ENCODE data around the gene PTPRN2.
"Not testable (repeated sequence)": the region's sequence is repeated elsewhere in the genome, so short reads cannot be mapped to it uniquely, and the experiment has no call there.

PTPRN2 gene

GRCh38 chr7:158587162-158588084 lies at the start of gene PTPRN2:
Gene PTPRN2, minus strand, starts transcription at chr7:158587823.
- Histone ChIP-seq H3K27me3 (ENCODE audit: control insufficient read depth, insufficient read depth, low read length) (peaks cover 87% of the 10 kb centered on the region), H3K9ac (ENCODE audit: low read length) (no peak within 1 kb of the TSS), H3K4me1 (ENCODE audit: control insufficient read depth, insufficient read depth, low read length) (peaks cover 7% of the 10 kb centered on the region; the same call in 1 of the 2 replicates), H3K27ac (ENCODE audit: low read depth, low read length) (no peak within 1 kb of the TSS), H3K9me3 (ENCODE audit: control insufficient read depth, insufficient read depth, low read depth, low read length) (no peaks in the 10 kb centered on the region; the same call in none of the 2 replicates), H3K36me3 (ENCODE audit: control insufficient read depth, insufficient read depth, low read length) (no peaks in the 10 kb centered on the region), H3K4me3 (ENCODE audit: low read depth, low read length) (peak within 1 kb of the TSS; percentile 52)

GRCh38 chr7:158633055-158633956 lies 45.7 kb upstream of the PTPRN2 start:
- no peaks in the 10 kb centered on the region for H3K9me3 ChIP-seq (ENCODE audit: control insufficient read depth, insufficient read depth, low read depth, low read length)
- H3K27me3 ChIP-seq (ENCODE audit: control insufficient read depth, insufficient read depth, low read length): no peaks in the 10 kb centered on the region
- no peak overlapping the region for H3K9ac ChIP-seq (ENCODE audit: low read length)
- H3K4me3 ChIP-seq (ENCODE audit: low read depth, low read length): no peak overlapping the region
- no peak overlapping the region for H3K27ac ChIP-seq (ENCODE audit: low read depth, low read length)
- no peaks in the 10 kb centered on the region for H3K4me1 ChIP-seq (ENCODE audit: control insufficient read depth, insufficient read depth, low read length)
- H3K36me3 ChIP-seq (ENCODE audit: control insufficient read depth, insufficient read depth, low read length): peaks cover 57% of the 10 kb centered on the region

- no peaks in the 10 kb centered on the region for H3K4me1 ChIP-seq (ENCODE audit: control insufficient read depth, insufficient read depth, low read length)
- H3K27ac ChIP-seq (ENCODE audit: low read depth, low read length): no peak overlapping the region
- H3K9me3 ChIP-seq (ENCODE audit: control insufficient read depth, insufficient read depth, low read depth, low read length): no peaks in the 10 kb centered on the region
- H3K4me3 ChIP-seq (ENCODE audit: low read depth, low read length): no peak overlapping the region
- H3K27me3 ChIP-seq (ENCODE audit: control insufficient read depth, insufficient read depth, low read length): no peaks in the 10 kb centered on the region
- H3K9ac ChIP-seq (ENCODE audit: low read length): no peak overlapping the region
- peaks cover 59% of the 10 kb centered on the region for H3K36me3 ChIP-seq (ENCODE audit: control insufficient read depth, insufficient read depth, low read length)
Observed at GRCh38 chr7:158631574-158632195, 44.1 kb upstream of the PTPRN2 start.

GRCh38 chr7:158626289-158626688 lies 38.7 kb upstream of the PTPRN2 start:
- not testable (repeated sequence) for H3K4me1 ChIP-seq (ENCODE audit: control insufficient read depth, insufficient read depth, low read length); H3K9me3 ChIP-seq (ENCODE audit: control insufficient read depth, insufficient read depth, low read depth, low read length); H3K27me3 ChIP-seq (ENCODE audit: control insufficient read depth, insufficient read depth, low read length); H3K27ac ChIP-seq (ENCODE audit: low read depth, low read length); H3K9ac ChIP-seq (ENCODE audit: low read length); H3K4me3 ChIP-seq (ENCODE audit: low read depth, low read length)
- H3K36me3 ChIP-seq (ENCODE audit: control insufficient read depth, insufficient read depth, low read length): peaks cover 52% of the 10 kb centered on the region

GRCh38 chr7:158623241-158623640 lies 35.6 kb upstream of the PTPRN2 start:
- Histone ChIP-seq H3K36me3 (ENCODE audit: control insufficient read depth, insufficient read depth, low read length) (peaks cover 31% of the 10 kb centered on the region), H3K27me3 (ENCODE audit: control insufficient read depth, insufficient read depth, low read length) (no peaks in the 10 kb centered on the region), H3K27ac (ENCODE audit: low read depth, low read length) (no peak overlapping the region), H3K9me3 (ENCODE audit: control insufficient read depth, insufficient read depth, low read depth, low read length) (no peaks in the 10 kb centered on the region), H3K9ac (ENCODE audit: low read length) (no peak overlapping the region), H3K4me1 (ENCODE audit: control insufficient read depth, insufficient read depth, low read length) (peaks cover 3% of the 10 kb centered on the region; the same call in 1 of the 2 replicates), H3K4me3 (ENCODE audit: low read depth, low read length) (no peak overlapping the region)

- Histone ChIP-seq H3K4me3 (ENCODE audit: low read depth, low read length) (no peak overlapping the region), H3K9me3 (ENCODE audit: control insufficient read depth, insufficient read depth, low read depth, low read length) (no peaks in the 10 kb centered on the region), H3K27ac (ENCODE audit: low read depth, low read length) (no peak overlapping the region), H3K9ac (ENCODE audit: low read length) (no peak overlapping the region), H3K27me3 (ENCODE audit: control insufficient read depth, insufficient read depth, low read length) (no peaks in the 10 kb centered on the region), H3K4me1 (ENCODE audit: control insufficient read depth, insufficient read depth, low read length) (peaks cover 26% of the 10 kb centered on the region), H3K36me3 (ENCODE audit: control insufficient read depth, insufficient read depth, low read length) (peaks cover 19% of the 10 kb centered on the region; the same call in 1 of the 2 replicates)
Observed at GRCh38 chr7:158620839-158621441, 33.3 kb upstream of the PTPRN2 start.

GRCh38 chr7:158620418-158620817 lies 32.8 kb upstream of the PTPRN2 start:
- Histone ChIP-seq H3K4me1 (ENCODE audit: control insufficient read depth, insufficient read depth, low read length) (peaks cover 30% of the 10 kb centered on the region), H3K27me3 (ENCODE audit: control insufficient read depth, insufficient read depth, low read length) (no peaks in the 10 kb centered on the region), H3K4me3 (ENCODE audit: low read depth, low read length) (no peak overlapping the region), H3K27ac (ENCODE audit: low read depth, low read length) (no peak overlapping the region), H3K36me3 (ENCODE audit: control insufficient read depth, insufficient read depth, low read length) (peaks cover 16% of the 10 kb centered on the region; the same call in 1 of the 2 replicates), H3K9ac (ENCODE audit: low read length) (no peak overlapping the region), H3K9me3 (ENCODE audit: control insufficient read depth, insufficient read depth, low read depth, low read length) (no peaks in the 10 kb centered on the region)

- H3K9ac ChIP-seq (ENCODE audit: low read length): no peak overlapping the region
- H3K4me1 ChIP-seq (ENCODE audit: control insufficient read depth, insufficient read depth, low read length): peaks cover 30% of the 10 kb centered on the region
- H3K27ac ChIP-seq (ENCODE audit: low read depth, low read length): peak overlapping the region; percentile 87
- H3K9me3 ChIP-seq (ENCODE audit: control insufficient read depth, insufficient read depth, low read depth, low read length): no peaks in the 10 kb centered on the region
- peaks cover 13% of the 10 kb centered on the region; the same call in 1 of the 2 replicates for H3K36me3 ChIP-seq (ENCODE audit: control insufficient read depth, insufficient read depth, low read length)
- H3K27me3 ChIP-seq (ENCODE audit: control insufficient read depth, insufficient read depth, low read length): no peaks in the 10 kb centered on the region
- H3K4me3 ChIP-seq (ENCODE audit: low read depth, low read length): no peak overlapping the region
Observed at GRCh38 chr7:158618745-158619140, 31.1 kb upstream of the PTPRN2 start.

GRCh38 chr7:158617737-158618128 lies 30.1 kb upstream of the PTPRN2 start:
- Histone ChIP-seq H3K4me3 (ENCODE audit: low read depth, low read length) (0 out of 2 replicates have a peak overlapping the region, but pooled peaks have one; percentile 5), H3K36me3 (ENCODE audit: control insufficient read depth, insufficient read depth, low read length) (peaks cover 7% of the 10 kb centered on the region; the same call in 1 of the 2 replicates), H3K27me3 (ENCODE audit: control insufficient read depth, insufficient read depth, low read length) (no peaks in the 10 kb centered on the region), H3K27ac (ENCODE audit: low read depth, low read length) (peak overlapping the region; percentile 87), H3K9ac (ENCODE audit: low read length) (peak overlapping the region; percentile 21), H3K4me1 (ENCODE audit: control insufficient read depth, insufficient read depth, low read length) (peaks cover 30% of the 10 kb centered on the region), H3K9me3 (ENCODE audit: control insufficient read depth, insufficient read depth, low read depth, low read length) (no peaks in the 10 kb centered on the region)

- H3K27me3 ChIP-seq (ENCODE audit: control insufficient read depth, insufficient read depth, low read length): no peaks in the 10 kb centered on the region
- H3K4me3 ChIP-seq (ENCODE audit: low read depth, low read length): no peak overlapping the region
- no peak overlapping the region for H3K9ac ChIP-seq (ENCODE audit: low read length)
- H3K4me1 ChIP-seq (ENCODE audit: control insufficient read depth, insufficient read depth, low read length): peaks cover 30% of the 10 kb centered on the region
- no peak overlapping the region for H3K27ac ChIP-seq (ENCODE audit: low read depth, low read length)
- no peaks in the 10 kb centered on the region for H3K9me3 ChIP-seq (ENCODE audit: control insufficient read depth, insufficient read depth, low read depth, low read length)
- peaks cover 9% of the 10 kb centered on the region; the same call in 1 of the 2 replicates for H3K36me3 ChIP-seq (ENCODE audit: control insufficient read depth, insufficient read depth, low read length)
Observed at GRCh38 chr7:158616050-158616449, 28.4 kb upstream of the PTPRN2 start.
